Vagina (tissue), 2 donors: ENCODE measurements around the gene OSBPL6. TPM values are rescaled to one million over a fixed set of nuclear protein-coding genes. Genes with fewer than 3 reads are reported as not detected.
A peak's percentile ranks its signal among the peaks of the same experiment; 100 is the strongest.

Experiments
- DNase-seq, 2 donors: peaks; one replicate each; pipeline ENCODE4 v3.0.0-alpha.2; 2017; ENCODE audit errors: extremely low spot score in 2 of 2
- H3K27ac ChIP-seq: fragments of 200-600 bp; sonication (generic); one replicate; pipeline ENCODE4 v1.5.1; 2019
- H3K27me3 ChIP-seq: fragments of 200-600 bp; sonication (generic); one replicate; pipeline ENCODE4 v1.5.1; 2019
- H3K36me3 ChIP-seq, 2 donors: fragments of 200-600 bp; sonication (generic); one replicate each; pipeline ENCODE4 v1.5.1; 2017 to 2019
- H3K4me1 ChIP-seq: fragments of 200-600 bp; sonication (generic); one replicate; pipeline ENCODE4 v1.5.1; 2019
- H3K4me3 ChIP-seq, 2 donors: fragments of 200-600 bp; sonication (generic); 1 replicate in 1 of 2; 2 replicates in 1 of 2; pipeline ENCODE4 v1.5.1; 2016 to 2019
- H3K9me3 ChIP-seq: fragments of 200-600 bp; sonication (generic); one replicate; pipeline ENCODE4 v1.5.1; 2019
- POLR2A ChIP-seq, 2 donors: fragments of 450-650 bp; IDR thresholded peaks; one replicate each; pipeline ENCODE4 v1.6.1; 2017; ENCODE audit warnings: antibody characterized with exemption in 2 of 2, mild to moderate bottlenecking in 2 of 2, moderate library complexity in 2 of 2
- POLR2AphosphoS5 ChIP-seq, 2 donors: sonication (generic); formaldehyde crosslinking; IDR thresholded peaks; one replicate each; pipeline ENCODE4 v1.9.0; 2017; ENCODE audit warnings: antibody characterized with exemption in 2 of 2, mild to moderate bottlenecking in 2 of 2, low read depth in 1 of 2; ENCODE audit not compliant: insufficient read depth in 1 of 2
- intact Hi-C: fragments of 100-400 bp; cut with DNase I; formaldehyde crosslinking; loops from one replicate; pipeline ENCODE4 v1.15.1; 2023
- total RNA-seq: library from RNA; depleted of rRNA; stranded (reverse); fragments of >200 nt; gene quantifications from one replicate; pipeline ENCODE4 v1.2.3, GENCODE V29; 2016
- TF ChIP-seq, protein P1 (sequence below), 3 experiments: fragments of 450-650 bp in 2 of 3; fragments of 200-600 bp in 1 of 3; sonication (generic) in 1 of 3; IDR thresholded peaks; one replicate each; pipeline ENCODE4 v1.5.1; 2017 to 2019; ENCODE audit warnings: antibody characterized with exemption in 3 of 3, mild to moderate bottlenecking in 2 of 3, moderate library complexity in 2 of 3

Gene OSBPL6
- total RNA-seq, 1 donor from 2014 or later, result 2.7 TPM

DNA sequence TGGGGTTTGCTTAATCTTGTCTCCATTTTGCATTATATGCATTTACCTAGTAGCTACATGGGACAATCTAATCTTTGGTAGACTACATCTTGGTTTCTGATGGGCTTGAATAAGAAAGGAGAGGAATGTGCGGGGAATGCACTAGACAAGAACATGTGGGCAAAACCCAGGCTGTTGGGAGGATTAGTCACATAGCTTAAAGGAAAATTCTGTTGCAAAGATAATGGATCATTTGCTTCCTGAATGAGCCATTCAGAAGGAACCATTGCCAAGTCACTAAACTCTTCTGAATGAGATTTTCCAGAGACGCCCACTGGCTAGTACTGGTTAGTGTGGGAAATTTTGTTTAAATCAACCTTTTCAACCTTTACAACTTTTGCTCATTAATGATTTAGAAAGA lies 84.8 kb downstream of the OSBPL6 start:
- TF ChIP-seq POLR2AphosphoS5 (IDR thresholded peaks at IDR 0.05; ENCODE audit: insufficient read depth in 1 of 2, low read depth in 1 of 2), result no peak
- TF ChIP-seq POLR2A (IDR thresholded peaks at IDR 0.05), result no peak
- TF ChIP-seq, protein P1, sequence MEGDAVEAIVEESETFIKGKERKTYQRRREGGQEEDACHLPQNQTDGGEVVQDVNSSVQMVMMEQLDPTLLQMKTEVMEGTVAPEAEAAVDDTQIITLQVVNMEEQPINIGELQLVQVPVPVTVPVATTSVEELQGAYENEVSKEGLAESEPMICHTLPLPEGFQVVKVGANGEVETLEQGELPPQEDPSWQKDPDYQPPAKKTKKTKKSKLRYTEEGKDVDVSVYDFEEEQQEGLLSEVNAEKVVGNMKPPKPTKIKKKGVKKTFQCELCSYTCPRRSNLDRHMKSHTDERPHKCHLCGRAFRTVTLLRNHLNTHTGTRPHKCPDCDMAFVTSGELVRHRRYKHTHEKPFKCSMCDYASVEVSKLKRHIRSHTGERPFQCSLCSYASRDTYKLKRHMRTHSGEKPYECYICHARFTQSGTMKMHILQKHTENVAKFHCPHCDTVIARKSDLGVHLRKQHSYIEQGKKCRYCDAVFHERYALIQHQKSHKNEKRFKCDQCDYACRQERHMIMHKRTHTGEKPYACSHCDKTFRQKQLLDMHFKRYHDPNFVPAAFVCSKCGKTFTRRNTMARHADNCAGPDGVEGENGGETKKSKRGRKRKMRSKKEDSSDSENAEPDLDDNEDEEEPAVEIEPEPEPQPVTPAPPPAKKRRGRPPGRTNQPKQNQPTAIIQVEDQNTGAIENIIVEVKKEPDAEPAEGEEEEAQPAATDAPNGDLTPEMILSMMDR (IDR thresholded peaks at IDR 0.05), result no peak
- intact Hi-C loops, result no loop called here
- H3K27me3 ChIP-seq, result no peaks in the 10 kb centered on the region
- no peaks in the 10 kb centered on the region for H3K4me1 ChIP-seq
- no peaks in the 10 kb centered on the region for H3K9me3 ChIP-seq
- DNase-seq, result no peak
- no peak overlapping the region for H3K27ac ChIP-seq
- no peak overlapping the region for H3K4me3 ChIP-seq
- H3K36me3 ChIP-seq, result no peaks in the 10 kb centered on the region

- Histone ChIP-seq H3K27me3 (no peaks in the 10 kb centered on the region), H3K36me3 (no peaks in the 10 kb centered on the region), H3K4me1 (no peaks in the 10 kb centered on the region), H3K27ac (no peak overlapping the region), H3K4me3 (no peak overlapping the region), H3K9me3 (no peaks in the 10 kb centered on the region)
- intact Hi-C loops, result loop anchor here (10.0 kb wide), 1 partner anchor 145 kb away; no protein-coding TSS in a partner anchor
- no peak for DNase-seq
- no peak for TF ChIP-seq POLR2A (IDR thresholded peaks at IDR 0.05)
- TF ChIP-seq, protein P1 (IDR thresholded peaks at IDR 0.05), result no peak
- TF ChIP-seq POLR2AphosphoS5 (IDR thresholded peaks at IDR 0.05; ENCODE audit: insufficient read depth in 1 of 2, low read depth in 1 of 2), result no peak
These were observed 85.3 kb downstream of the OSBPL6 start for GRCh38 chr2:178279636-178280035.

- Histone ChIP-seq H3K9me3 (no peaks in the 10 kb centered on the region), H3K27me3 (no peaks in the 10 kb centered on the region), H3K4me3 (no peak overlapping the region), H3K4me1 (no peaks in the 10 kb centered on the region), H3K27ac (no peak overlapping the region), H3K36me3 (no peaks in the 10 kb centered on the region)
- TF ChIP-seq POLR2A (IDR thresholded peaks at IDR 0.05) (no peak), POLR2AphosphoS5 (IDR thresholded peaks at IDR 0.05; ENCODE audit: insufficient read depth in 1 of 2, low read depth in 1 of 2) (no peak)
- TF ChIP-seq, protein P1 (IDR thresholded peaks at IDR 0.05), result peak; percentile 44 to 62 (median 49)
- intact Hi-C loops, result loop anchor here (10.0 kb wide), 1 partner anchor 146 kb away; no protein-coding TSS in a partner anchor
- no peak for DNase-seq
These were observed 86.0 kb downstream of the OSBPL6 start for GRCh38 chr2:178280244-178280852.

DNA sequence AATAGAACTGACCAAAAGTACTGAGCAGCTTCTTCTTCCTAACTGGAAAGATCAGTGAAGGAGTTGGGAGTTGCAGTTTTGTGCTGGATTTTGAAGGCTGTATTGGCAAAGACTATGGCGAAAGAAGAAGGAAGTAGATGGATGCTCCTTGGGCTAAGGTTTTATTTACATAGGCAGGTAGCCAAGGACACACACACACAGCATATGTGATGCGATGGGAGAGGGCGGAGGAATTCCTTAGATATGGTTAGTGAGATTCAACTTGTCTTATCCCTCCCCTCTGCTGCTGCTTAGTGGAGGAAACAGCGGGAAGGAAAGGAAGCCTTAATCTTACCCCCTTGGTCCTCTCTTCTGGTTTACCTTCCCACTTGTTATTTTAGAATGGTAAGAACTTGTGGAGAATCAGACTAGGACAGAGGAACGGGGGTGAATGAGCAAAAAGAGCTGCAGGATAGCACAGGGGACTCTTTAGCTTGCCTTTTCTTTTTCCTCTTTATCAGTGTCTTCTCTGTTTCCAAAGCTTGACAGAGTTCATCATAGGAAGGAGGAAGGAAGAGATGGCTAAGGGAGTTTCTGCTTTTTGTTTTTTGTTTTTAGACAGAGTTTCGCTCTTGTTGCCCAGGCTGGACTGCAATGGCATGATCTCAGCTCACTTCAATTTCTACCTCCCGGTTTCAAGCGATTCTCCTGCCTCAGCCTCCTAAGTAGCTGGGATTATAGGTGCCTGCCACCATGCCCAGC lies 87.9 kb downstream of the OSBPL6 start:
- intact Hi-C loops, result loop anchor here (10.0 kb wide), 1 partner anchor 147 kb away; no protein-coding TSS in a partner anchor
- H3K27me3 ChIP-seq, result no peaks in the 10 kb centered on the region
- TF ChIP-seq POLR2AphosphoS5 (IDR thresholded peaks at IDR 0.05; ENCODE audit: insufficient read depth in 1 of 2, low read depth in 1 of 2) (no peak), POLR2A (IDR thresholded peaks at IDR 0.05) (no peak)
- TF ChIP-seq, protein P1 (IDR thresholded peaks at IDR 0.05), result no peak

More for the DNA sequence above, 87.9 kb downstream of the OSBPL6 start:
- no peak overlapping the region for H3K27ac ChIP-seq
- no peak overlapping the region for H3K4me3 ChIP-seq
- H3K9me3 ChIP-seq, result no peaks in the 10 kb centered on the region
- no peaks in the 10 kb centered on the region for H3K36me3 ChIP-seq
- DNase-seq, result no peak
- H3K4me1 ChIP-seq, result no peaks in the 10 kb centered on the region
